Measurements from ENCODE around the gene COL27A1.

COL27A1 gene

GRCh38 chr9:114311571-114312512 lies 156.5 kb downstream of the COL27A1 start:
- H3K4me3 ChIP-seq (ENCODE audit: low read depth, low read length) = no peak overlapping the region
- TF ChIP-seq, protein P1, sequence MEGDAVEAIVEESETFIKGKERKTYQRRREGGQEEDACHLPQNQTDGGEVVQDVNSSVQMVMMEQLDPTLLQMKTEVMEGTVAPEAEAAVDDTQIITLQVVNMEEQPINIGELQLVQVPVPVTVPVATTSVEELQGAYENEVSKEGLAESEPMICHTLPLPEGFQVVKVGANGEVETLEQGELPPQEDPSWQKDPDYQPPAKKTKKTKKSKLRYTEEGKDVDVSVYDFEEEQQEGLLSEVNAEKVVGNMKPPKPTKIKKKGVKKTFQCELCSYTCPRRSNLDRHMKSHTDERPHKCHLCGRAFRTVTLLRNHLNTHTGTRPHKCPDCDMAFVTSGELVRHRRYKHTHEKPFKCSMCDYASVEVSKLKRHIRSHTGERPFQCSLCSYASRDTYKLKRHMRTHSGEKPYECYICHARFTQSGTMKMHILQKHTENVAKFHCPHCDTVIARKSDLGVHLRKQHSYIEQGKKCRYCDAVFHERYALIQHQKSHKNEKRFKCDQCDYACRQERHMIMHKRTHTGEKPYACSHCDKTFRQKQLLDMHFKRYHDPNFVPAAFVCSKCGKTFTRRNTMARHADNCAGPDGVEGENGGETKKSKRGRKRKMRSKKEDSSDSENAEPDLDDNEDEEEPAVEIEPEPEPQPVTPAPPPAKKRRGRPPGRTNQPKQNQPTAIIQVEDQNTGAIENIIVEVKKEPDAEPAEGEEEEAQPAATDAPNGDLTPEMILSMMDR (IDR thresholded peaks at IDR 0.05; ENCODE audit: borderline replicate concordance, insufficient read depth, low read depth, low read length) = no peak

DNA sequence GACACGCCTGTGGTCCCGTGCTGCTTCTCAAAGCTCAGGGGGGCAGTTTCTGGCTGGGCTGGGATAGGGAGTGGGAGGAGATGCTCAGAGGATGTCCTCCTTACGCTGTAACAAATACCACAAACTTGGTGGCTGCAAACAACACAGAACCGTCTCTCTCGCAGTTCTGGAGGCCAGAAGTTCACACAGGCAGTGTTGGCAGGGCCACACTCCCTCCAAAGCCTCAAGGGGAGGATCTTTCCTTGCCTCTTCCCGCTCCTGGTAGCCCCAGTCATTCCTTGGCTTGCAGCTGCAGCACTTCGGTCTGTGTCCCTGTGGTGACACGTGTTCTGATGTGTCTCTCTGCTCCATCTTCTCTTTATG lies 157.2 kb downstream of the COL27A1 start:
- TF ChIP-seq, protein P1 (IDR thresholded peaks at IDR 0.05; ENCODE audit: borderline replicate concordance, insufficient read depth, low read depth, low read length) = no peak
- H3K4me3 ChIP-seq (ENCODE audit: low read depth, low read length) = no peak overlapping the region

DNA sequence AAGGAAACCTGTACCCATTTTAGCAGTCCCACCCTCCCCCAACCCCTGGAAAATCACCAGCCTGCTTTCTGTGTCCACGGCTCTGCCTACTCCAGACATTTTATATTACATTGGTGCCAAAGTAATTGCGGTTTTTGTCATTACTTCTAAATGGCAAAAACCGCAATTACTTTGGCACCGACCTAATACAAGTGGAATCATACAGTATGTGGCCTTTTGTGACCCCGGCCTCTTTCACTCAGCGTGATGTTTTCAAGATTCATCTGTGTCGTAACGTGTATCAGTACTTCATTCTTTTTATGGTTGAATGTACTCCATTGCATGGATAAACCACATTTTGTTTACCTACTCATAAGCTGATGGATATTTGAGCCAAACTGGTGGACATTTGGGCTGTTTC lies 157.8 kb downstream of the COL27A1 start:
- TF ChIP-seq, protein P1 (IDR thresholded peaks at IDR 0.05; ENCODE audit: borderline replicate concordance, insufficient read depth, low read depth, low read length) = no peak
- H3K4me3 ChIP-seq (ENCODE audit: low read depth, low read length) = no peak overlapping the region

- H3K4me3 ChIP-seq (ENCODE audit: low read depth, low read length) = no peak overlapping the region
- TF ChIP-seq, protein P1 (IDR thresholded peaks at IDR 0.05; ENCODE audit: borderline replicate concordance, insufficient read depth, low read depth, low read length) = no peak
These were observed 159.0 kb downstream of the COL27A1 start for GRCh38 chr9:114314256-114314867.

DNA sequence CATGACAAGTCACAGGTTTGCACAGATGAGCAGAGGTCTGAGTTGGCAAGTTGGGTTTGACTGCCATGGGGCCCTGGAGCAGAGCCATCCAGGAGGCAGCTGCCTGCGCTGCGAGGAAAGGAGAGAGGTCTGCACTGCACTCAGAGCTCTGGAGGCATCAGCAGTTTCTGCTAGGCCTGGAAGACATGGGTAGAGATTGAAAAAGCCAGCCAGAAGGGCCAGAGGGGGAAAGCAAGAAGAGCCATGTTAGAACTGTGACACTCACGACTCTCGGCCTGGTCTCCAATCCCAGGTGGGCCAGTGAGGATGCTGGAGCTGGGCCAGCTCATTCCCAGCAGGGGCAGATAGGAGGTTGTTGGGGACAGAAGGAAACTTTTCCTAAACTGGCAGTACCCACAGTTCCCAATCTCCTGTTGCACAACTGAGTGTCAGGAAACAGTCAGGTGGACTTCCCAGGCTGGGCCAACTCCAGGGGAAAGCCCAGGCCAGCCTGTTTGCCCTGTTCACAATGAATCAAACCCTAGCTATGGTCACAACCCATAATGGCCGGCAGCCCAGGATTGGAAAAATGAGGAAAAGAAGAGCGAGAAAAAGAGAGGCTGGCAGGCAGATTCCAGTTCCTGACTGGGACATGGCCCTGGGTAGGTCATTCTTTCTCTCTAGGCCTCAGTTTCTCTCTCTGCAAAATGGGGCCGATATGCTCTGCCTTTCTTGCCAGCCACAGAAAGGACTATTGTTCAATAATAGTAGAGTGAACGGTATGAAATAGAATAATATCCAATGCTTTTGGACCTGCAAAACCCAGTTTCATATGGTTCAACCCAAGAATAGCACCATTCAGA lies 159.8 kb downstream of the COL27A1 start:
- H3K4me3 ChIP-seq (ENCODE audit: low read depth, low read length) = no peak overlapping the region
- TF ChIP-seq, protein P1 (IDR thresholded peaks at IDR 0.05; ENCODE audit: borderline replicate concordance, insufficient read depth, low read depth, low read length) = no peak

GRCh38 chr9:114315723-114316363 lies 160.5 kb downstream of the COL27A1 start:
- TF ChIP-seq, protein P1 (IDR thresholded peaks at IDR 0.05; ENCODE audit: borderline replicate concordance, insufficient read depth, low read depth, low read length) = no peak
- H3K4me3 ChIP-seq (ENCODE audit: low read depth, low read length) = no peak overlapping the region

Data from GM12875 (cell line).